Activated B cell treated with CpG ODN at 0.5 μM for 24 hours (primary cell): ENCODE results near the gene CFAP97D1. TPM values are rescaled to one million over a fixed set of nuclear protein-coding genes. Genes with fewer than 3 reads are reported as not detected.

ENCODE experiments used
- ATAC-seq: fragments of 200-7000 bp; cut with Tn5 transposase; one replicate; pipeline ENCODE4 v1.10.0; 2021; ENCODE audit warnings: low read depth, mild to moderate bottlenecking, moderate library complexity
- CTCF ChIA-PET: fragments of 350-600 bp; sonication (Branson Sonifier 250); formaldehyde crosslinking; loops from one replicate; lab custom pipeline; 2021; ENCODE audit warnings: antibody characterized with exemption; lab: Charles Lee
- POLR2A ChIA-PET: fragments of 350-600 bp; sonication (Branson Sonifier 250); formaldehyde crosslinking; loops from one replicate; lab custom pipeline; 2021; ENCODE audit warnings: antibody characterized with exemption; lab: Charles Lee
- DNase-seq: peaks from one replicate; pipeline ENCODE4 v3.0.0; 2022
- H3K27ac Mint-ChIP-seq: one replicate; pipeline ENCODE4 v1.8.0; 2020; ENCODE audit warnings: mixed read lengths
- H3K27me3 Mint-ChIP-seq: one replicate; pipeline ENCODE4 v1.8.0; 2021; ENCODE audit warnings: mixed read lengths
- H3K36me3 Mint-ChIP-seq: one replicate; pipeline ENCODE4 v1.8.0; 2021; ENCODE audit warnings: low read depth, mixed read lengths
- H3K4me1 Mint-ChIP-seq: one replicate; pipeline ENCODE4 v1.8.0; 2021; ENCODE audit warnings: mixed read lengths
- H3K4me3 Mint-ChIP-seq: one replicate; pipeline ENCODE4 v1.8.0; 2020; ENCODE audit warnings: mild to moderate bottlenecking, mixed read lengths
- H3K9me3 Mint-ChIP-seq: one replicate; pipeline ENCODE4 v1.8.0; 2020; ENCODE audit warnings: mixed read lengths
- intact Hi-C: fragments of 100-400 bp; cut with micrococcal nuclease; formaldehyde crosslinking; loops from one replicate; pipeline ENCODE4 v1.15.1; 2024
- total RNA-seq: library from RNA; stranded (reverse); gene quantifications from 2 replicates; pipeline ENCODE4 v1.2.3, GENCODE V29; 2022
- TF ChIP-seq, protein P1 (sequence below): fragments of 200-600 bp; IDR thresholded peaks from one replicate; pipeline ENCODE4 v1.8.0; 2022; ENCODE audit warnings: antibody characterized with exemption, mild to moderate bottlenecking

The CFAP97D1 gene
- total RNA-seq, 1 donor from 2014 or later = not detected

DNA sequence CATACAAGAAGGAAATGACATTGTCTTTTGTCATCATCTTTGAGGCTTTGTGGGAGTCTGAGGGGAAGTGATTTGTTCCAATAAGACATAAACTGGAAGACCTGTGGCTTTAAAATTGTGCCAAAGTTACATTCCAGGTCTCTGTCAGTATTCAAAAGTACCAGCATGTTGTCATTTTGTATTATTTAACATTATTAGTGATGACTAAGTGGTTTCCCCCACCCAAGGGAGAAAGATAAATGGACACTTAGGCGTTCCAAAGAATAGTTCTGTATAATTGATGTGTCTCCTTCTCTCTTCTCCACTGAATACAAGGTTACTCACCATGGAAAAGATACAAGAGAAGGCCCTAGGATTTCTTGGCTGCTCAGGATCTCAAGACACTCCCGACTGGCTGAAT lies 3.8 kb downstream of the CFAP97D1 start:
- ChIA-PET POLR2A (no interaction called here), CTCF (no interaction called here)
- Mint-ChIP-seq H3K27ac (no peak overlapping the region), H3K4me3 (no peak overlapping the region), H3K27me3 (peaks cover 23% of the 10 kb centered on the region), H3K4me1 (peaks cover 8% of the 10 kb centered on the region), H3K9me3 (no peaks in the 10 kb centered on the region), H3K36me3 (no peaks in the 10 kb centered on the region)
- intact Hi-C loops = loop anchor here (5.0 kb wide), 1 partner anchor 48 kb away; the partner anchor contains the start of gene MPP3
- DNase-seq (no peak), ATAC-seq (no peak)
- TF ChIP-seq, protein P1, sequence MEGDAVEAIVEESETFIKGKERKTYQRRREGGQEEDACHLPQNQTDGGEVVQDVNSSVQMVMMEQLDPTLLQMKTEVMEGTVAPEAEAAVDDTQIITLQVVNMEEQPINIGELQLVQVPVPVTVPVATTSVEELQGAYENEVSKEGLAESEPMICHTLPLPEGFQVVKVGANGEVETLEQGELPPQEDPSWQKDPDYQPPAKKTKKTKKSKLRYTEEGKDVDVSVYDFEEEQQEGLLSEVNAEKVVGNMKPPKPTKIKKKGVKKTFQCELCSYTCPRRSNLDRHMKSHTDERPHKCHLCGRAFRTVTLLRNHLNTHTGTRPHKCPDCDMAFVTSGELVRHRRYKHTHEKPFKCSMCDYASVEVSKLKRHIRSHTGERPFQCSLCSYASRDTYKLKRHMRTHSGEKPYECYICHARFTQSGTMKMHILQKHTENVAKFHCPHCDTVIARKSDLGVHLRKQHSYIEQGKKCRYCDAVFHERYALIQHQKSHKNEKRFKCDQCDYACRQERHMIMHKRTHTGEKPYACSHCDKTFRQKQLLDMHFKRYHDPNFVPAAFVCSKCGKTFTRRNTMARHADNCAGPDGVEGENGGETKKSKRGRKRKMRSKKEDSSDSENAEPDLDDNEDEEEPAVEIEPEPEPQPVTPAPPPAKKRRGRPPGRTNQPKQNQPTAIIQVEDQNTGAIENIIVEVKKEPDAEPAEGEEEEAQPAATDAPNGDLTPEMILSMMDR = no peak

DNA sequence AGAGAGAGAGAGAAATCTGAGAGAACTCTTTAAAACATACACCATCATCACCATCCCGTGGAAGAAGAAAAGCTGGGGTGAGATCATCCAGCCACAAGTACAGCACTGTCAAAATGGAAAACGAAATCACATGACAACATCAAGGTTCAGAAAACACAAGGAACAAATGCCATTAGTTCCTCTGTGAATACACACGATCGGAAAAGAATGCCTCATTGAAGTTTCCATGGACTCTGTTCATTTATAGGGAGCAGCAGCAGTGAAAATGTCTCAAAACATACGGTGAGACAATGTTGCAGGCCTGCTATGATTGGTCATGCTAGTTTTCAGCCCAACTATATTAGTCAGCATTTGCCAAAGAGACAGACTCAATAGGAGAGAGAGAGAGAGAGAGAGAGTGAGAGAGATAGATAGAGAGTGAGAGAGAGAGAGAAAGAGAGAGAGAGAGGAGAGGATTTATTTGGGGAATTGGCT lies 4.4 kb downstream of the CFAP97D1 start:
- ATAC-seq (no peak), DNase-seq (no peak)
- TF ChIP-seq, protein P1 = no peak
- intact Hi-C loops = loop anchor here (5.0 kb wide), 1 partner anchor 48 kb away; the partner anchor contains the start of gene MPP3
- H3K4me1 Mint-ChIP-seq = peaks cover 2% of the 10 kb centered on the region
- no peak overlapping the region for H3K27ac Mint-ChIP-seq
- POLR2A ChIA-PET = interaction anchor here (0.7 kb wide), 1 partner anchor 1406 kb away, joined by 3 read pairs; no protein-coding TSS in a partner anchor
- no peak overlapping the region for H3K4me3 Mint-ChIP-seq
- H3K36me3 Mint-ChIP-seq = no peaks in the 10 kb centered on the region
- CTCF ChIA-PET = no interaction called here
- H3K27me3 Mint-ChIP-seq = peaks cover 25% of the 10 kb centered on the region
- no peaks in the 10 kb centered on the region for H3K9me3 Mint-ChIP-seq

DNA sequence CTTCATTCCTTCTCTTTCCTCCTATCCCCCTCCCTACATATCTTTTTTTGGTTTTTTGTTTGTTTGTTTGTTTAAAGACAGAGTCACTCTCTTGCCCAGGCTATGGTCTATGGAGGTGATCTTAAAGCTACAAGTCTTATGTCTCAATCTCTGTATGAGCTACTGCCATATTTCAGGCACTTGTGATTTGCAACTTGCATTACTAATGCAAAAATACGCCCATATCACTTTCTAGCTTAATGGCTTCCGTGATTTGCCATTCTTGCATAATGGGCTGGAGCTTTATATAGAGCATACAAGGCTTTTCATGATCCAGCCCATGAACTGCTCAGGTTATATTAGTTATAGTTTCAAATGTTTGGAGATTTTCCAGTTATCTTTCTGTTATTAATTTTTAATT lies 7.5 kb downstream of the CFAP97D1 start:
- no peaks in the 10 kb centered on the region for H3K4me1 Mint-ChIP-seq
- peaks cover 22% of the 10 kb centered on the region for H3K27me3 Mint-ChIP-seq
- H3K4me3 Mint-ChIP-seq = no peak overlapping the region
- H3K9me3 Mint-ChIP-seq = no peaks in the 10 kb centered on the region
- no peak overlapping the region for H3K27ac Mint-ChIP-seq
- no peaks in the 10 kb centered on the region for H3K36me3 Mint-ChIP-seq
- POLR2A ChIA-PET = no interaction called here
- no peak for DNase-seq
- CTCF ChIA-PET = no interaction called here
- intact Hi-C loops = no loop called here
- ATAC-seq = no peak
- TF ChIP-seq, protein P1 = no peak

DNA sequence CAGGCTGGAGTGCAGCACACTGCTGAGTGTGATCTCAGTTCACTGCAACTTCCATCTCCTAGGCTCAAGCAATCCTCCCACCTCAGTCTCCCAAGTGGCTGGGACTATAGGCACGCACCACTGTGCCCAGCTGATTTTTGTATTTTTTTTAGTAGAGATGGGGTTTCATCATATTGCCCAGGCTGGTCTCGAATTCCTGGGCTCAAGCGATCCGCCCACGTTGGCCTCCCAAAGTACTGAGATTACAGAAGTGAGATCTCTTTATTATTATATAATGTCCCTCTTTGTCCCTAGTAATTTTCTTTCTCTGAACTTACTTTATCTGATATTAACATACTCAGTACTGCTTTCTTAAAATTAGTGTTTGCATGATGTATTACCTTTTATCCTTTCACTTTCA lies 8.3 kb downstream of the CFAP97D1 start:
- DNase-seq = no peak
- no peaks in the 10 kb centered on the region for H3K9me3 Mint-ChIP-seq
- ATAC-seq = no peak
- no peak overlapping the region for H3K27ac Mint-ChIP-seq
- H3K4me1 Mint-ChIP-seq = no peaks in the 10 kb centered on the region
- POLR2A ChIA-PET = no interaction called here
- H3K4me3 Mint-ChIP-seq = no peak overlapping the region
- intact Hi-C loops = no loop called here
- no peaks in the 10 kb centered on the region for H3K36me3 Mint-ChIP-seq
- TF ChIP-seq, protein P1 = no peak
- CTCF ChIA-PET = no interaction called here
- H3K27me3 Mint-ChIP-seq = peaks cover 21% of the 10 kb centered on the region

DNA sequence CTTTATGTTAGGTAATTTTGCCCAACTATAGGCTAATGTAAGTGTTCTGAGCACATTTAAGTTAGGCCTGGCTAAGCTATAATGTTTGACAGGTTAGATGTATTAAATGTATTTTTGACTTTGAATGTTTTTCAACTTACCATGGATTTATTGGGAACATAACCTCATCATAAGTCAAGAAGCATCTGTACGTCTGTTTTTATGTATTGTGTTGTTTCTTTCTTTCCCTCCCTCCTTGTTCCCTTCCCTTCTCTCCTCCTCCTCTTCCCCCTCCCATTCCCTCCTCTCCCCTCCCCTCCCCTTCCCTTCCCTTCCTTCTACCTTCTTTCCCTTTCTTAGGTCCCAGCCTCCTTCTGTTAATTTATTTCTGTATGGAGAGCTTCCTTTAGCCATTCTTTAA lies 9.2 kb downstream of the CFAP97D1 start:
- POLR2A ChIA-PET = no interaction called here
- TF ChIP-seq, protein P1 = no peak
- intact Hi-C loops = no loop called here
- no peak for DNase-seq
- no peaks in the 10 kb centered on the region for H3K4me1 Mint-ChIP-seq
- no peak overlapping the region for H3K4me3 Mint-ChIP-seq
- CTCF ChIA-PET = no interaction called here
- no peak for ATAC-seq
- H3K27me3 Mint-ChIP-seq = peaks cover 19% of the 10 kb centered on the region
- H3K36me3 Mint-ChIP-seq = no peaks in the 10 kb centered on the region
- H3K27ac Mint-ChIP-seq = no peak overlapping the region
- H3K9me3 Mint-ChIP-seq = no peaks in the 10 kb centered on the region
